Measurements from ENCODE around the gene CCDC88C.

CCDC88C gene

DNA sequence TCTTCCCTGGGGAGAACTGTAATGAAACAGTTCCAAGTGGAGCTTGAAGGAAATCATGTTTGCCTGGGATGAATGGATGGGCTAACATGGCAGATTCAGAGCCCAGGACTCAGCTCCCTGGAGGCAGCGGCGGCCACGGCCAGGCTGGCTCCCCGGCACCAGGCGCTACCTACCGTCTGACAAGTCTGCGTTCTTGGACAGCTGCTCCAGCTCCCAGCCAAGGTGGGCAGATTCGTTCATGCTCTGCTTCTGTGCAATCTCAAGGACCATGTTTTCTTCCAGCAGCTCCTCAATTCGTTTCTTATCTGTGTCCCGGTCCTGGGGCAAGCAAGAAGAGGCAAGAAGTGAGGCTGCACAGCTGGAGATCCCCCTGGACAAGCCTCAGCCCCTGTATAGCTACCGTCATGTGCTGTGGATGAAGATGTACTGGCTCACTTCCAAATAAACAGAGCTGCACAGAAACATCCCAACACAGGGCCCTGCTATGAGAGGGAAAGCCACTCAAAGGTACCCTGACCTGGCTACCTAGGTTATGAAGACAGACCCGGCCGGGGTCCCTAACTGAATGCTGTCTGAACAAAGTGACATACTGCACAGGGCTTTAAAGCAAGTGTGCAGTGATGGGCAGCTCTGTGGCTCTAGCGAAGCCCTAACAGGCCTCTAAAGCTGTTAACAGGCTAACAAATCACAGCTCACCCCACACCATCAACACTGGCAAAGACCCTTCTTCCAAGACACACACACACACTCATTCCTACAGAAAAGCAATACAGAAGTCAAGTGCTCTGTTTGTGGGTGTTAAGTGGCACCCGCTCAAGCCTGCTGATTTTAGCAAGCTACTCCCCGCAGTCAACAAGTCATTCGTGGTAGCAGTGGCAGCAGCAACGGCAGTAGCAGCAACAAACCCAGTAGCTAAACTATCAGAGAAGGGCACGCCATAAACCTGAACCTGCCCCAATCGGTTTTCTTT is 92.7 kb downstream of the CCDC88C start:
- no peak for DNase-seq

DNA sequence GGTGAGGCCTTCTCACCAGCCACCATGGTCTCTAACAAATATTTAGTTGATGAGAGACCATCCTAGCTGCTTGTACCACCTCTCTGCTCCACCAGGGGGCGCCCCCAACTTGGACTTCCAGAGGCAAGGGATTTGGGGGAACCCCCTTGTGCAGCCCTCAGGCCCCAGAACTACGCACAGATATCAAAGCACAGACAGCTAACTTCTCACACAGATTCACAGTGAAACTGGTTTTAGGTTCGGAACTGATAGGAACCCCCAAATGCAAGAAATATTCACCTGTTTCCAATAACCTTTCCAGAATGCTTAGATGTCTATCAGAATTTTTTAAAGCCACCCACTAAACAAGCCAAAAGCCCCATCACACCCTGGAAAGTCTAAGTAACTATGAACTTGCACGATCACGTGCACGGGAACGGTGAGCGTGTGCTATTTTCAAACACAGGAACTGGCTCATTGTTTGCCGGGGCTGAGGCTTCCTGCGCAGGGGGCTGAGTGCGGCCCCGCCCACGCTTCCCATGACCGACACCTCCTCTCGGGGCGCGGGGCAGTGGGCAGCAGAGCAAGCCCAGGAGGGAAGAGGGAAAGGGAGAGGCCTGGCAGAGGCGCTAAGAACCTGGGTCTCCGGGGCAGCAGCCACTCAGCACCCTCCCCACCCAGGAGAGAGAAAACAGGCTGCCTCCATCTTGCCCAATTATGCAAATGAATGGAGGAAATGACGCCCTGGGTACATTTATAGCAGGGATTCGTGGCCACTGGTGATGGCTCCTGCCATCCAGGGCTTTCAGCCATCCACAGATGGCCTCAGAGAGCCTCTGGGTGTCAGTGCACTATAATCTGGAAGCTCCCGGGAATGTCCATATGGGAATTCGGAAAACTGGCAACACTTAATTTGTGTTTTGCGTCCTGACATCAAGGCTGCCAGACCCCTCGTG is 93.7 kb downstream of the CCDC88C start:
- DNase-seq, result peak; percentile 57

DNA sequence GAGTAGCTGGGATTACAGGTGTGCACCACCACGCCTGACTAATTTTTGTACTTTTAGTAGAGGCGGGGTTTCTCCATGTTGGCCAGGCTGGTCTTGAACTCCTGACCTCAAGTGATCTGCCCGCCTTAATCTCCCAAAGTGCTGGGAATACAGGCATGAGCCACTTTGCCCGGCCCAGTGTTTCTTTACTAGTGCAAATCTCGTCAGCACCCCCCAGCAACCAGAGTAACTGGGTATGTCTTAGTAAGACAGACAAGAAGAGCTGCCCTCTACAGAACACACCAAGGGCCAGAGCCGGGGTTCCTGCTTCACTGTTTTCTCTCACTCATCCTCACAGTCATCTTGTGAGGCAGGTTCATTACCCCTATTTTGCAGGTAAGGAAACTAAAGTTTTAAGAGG is 94.6 kb downstream of the CCDC88C start:
- no peak for DNase-seq

DNA sequence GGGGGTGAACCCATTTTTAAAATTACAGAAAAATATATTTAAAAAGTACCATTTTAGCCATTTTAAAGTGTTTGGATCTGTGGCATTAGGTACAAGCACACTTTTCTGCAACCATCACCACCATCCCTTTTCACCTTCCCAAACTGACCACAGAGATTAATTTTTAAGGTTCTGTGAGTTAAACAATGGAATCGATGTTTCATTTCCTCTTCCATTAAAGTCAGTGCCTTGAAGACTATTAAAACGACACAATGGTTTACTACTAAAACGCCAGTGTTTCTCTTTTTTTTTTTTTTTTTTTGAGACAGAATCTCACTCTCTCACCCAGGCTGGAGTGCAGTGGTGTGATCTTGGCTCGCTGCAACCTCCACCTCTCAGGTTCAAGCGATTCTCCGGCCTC is 95.0 kb downstream of the CCDC88C start:
- no peak for DNase-seq

DNA sequence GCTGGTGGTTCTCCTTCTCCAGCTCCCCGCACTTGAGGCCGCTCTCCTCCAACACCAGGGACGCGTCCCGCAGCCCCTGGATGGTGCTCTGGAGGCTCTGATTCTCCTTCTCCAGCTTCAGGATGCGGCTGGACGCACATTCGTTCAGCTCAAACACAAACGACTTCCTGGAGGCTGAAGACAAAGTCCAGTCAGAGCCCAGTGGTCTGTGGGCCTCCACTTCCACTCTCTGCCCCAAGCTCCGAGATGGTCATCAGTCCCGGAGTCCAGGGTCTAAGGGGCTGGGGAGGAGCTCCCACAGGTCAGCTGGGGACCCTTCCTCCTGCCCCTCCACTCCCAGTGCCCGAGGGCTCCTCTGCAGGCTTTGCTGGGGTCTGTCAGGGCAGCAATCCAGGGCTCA is 96.5 kb downstream of the CCDC88C start:
- no peak for DNase-seq

DNA sequence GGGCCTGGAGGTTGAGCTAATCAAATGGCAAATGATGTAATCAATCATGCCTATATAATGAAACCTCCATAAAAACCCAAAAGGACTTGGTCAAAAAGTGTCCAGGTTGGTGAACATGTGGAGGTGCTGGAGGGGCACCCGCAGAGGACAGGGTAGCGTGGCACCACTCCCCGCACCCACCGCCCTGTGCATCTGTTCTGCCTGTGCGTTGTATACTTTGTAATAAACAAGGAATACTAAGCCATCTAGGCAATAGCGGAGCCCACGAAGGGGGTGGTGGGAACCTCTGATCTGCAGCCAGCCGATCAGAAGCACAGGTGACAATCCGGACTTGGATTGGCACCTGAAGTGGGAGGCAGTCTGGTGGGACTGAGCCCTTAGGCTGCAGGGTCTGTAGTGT is 97.4 kb downstream of the CCDC88C start:
- DNase-seq, result no peak

DNA sequence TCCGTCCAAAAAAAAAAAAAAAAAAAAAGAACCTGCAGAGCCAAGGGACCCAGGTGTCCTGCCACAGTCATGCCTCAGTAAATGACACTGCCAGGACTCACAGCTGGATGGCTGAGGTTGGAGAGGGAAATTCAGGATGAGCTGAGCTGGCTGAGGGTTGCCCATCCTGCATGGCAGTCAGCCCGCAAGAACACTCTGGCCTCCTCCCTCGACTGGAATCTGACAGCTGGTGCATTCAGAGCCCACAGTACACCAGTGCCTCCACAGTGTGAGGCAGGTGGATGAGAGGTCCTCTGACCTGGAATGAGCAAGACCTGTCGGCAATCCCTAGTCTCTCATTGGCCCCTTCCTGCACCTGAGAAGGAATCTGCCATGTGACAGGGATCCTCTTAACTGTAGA is 98.7 kb downstream of the CCDC88C start:
- no peak for DNase-seq

DNA sequence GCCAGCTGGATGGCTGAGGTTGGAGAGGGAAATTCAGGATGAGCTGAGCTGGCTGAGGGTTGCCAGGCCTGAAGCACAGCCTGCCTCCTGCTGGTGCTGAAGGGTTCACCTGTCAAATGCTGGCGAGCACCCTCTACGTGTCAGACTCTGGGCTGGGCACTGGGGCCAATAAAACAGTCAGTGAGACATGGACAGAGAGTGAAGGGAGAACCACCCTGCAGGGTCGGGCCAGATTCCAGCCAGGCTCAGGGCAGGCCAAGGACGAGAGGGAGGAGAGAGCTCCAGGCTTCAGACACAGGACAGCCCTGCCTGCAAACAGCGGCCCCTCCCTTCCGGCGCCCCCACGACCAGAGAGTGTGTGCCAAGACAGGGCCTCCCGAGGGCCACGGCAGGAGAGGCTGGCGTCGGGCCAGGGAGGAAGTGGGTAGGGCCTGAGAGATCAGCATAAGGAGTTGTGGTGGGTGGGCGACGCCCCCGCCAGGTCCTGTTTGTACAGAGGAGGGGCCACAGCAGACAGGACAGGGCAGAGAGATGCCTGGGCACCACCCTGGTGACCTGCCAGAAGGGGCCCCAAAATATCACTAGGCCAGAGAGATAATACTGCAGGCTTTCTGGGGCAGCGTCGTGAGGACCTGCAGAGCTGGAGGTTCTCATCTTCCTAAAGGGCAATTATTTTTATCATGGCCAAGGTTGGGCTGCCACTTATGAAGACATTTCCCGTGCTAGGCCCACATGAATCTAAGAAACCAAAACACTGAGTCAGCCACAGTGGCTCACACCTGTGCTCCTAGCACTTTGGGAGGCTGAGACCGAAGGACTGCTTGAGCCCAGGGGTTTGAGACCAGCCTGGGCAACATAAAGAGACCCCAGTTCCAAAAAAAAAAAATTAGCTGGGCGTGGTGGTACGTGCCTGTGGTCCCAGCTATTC is 100.0 kb downstream of the CCDC88C start:
- no peak for DNase-seq

DNA sequence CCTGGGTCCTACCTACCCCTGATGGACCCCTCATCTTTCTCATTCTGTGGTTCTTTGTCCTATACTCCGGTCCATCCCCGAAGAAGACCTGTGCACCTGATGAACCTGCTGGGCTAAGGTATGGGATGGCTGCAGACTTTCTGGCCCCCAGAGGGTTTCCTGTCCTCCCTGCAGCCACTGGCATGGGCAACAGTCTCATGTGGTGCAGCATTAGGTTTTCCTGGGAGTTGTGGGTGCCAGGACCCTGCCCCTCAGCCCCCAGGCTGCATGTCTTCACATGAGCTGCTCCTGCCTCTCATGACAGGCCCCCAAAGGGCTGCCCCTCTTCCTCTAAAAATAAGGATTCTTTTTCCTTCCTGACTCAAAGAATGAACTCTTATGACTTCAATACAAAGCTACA is 100.9 kb downstream of the CCDC88C start:
- no peak for DNase-seq

DNA sequence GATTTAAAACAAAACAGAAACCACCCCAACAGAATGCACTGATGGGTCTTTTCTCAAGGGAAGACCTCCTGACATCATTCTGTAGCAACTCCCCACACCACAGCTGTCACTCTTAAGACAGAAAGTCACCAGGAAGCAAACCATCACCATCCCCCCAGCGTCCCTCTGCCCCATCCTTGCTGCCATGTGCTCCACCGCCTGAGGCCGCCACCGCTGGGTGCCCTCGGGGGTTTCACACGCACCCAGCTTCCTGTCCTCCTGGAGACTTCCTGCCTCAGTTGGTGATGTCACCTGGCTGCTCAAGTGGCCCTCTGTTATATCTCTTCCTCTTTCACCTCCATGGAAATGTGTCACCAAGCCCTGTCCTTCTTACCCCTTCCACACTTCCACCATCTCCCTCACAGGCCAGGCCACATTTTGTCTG is 101.8 kb downstream of the CCDC88C start:
- DNase-seq, result no peak

DNA sequence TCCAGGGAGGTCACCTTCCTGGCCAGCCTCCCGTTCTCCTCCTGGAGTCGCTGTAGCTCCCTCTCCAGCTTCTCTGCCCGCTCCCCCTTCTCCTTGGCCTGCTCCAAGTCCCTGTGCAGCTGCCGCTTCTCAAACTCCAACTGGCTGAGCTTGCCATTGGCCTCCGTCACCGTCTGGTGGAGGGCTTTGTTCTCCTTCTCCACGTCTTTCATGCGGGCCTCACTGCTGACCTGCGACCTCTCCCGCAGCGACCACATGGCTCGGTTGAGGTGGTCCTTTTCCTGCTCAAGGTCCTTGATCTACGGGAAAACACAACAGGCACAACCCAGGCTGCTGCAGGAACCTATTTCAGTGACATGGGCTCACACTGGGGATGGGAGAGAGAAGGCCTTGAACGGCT is 103.8 kb downstream of the CCDC88C start:
- DNase-seq, result no peak

DNA sequence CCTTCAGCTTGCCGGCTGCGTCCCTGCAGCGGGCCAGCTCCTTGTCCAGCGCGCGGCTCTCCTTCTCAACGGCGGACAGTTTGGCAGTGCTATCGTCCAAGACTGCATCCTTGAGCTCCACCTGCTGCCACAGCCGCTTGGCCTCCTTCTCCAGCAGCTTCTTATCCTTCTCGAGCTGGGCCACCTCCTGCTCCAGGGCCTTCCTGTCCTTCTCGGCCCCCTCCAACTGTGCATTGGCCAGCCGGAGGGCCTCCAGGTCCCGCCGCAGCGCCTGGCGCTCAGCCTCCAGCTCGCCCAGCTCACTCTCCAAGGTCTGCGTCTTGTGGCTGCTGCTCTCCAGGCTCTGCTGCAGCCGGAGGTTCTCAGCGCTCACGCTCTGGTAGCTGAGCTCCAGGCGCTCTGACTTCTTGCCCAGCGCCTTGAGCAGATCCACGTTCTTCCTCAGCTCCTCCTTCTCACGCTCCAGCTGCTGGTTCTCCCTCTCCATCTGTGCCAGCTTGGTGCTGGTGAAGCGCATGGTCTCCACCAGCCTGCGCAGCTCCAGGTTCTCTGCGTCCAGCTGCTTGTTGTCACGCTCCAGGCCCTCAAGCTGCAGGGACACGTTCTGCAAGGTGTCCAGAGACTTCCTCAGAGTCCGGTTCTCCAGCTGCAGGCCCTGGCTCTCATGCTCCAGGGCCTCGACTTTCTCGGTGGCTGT is 104.3 kb downstream of the CCDC88C start:
- DNase-seq, result no peak

DNA sequence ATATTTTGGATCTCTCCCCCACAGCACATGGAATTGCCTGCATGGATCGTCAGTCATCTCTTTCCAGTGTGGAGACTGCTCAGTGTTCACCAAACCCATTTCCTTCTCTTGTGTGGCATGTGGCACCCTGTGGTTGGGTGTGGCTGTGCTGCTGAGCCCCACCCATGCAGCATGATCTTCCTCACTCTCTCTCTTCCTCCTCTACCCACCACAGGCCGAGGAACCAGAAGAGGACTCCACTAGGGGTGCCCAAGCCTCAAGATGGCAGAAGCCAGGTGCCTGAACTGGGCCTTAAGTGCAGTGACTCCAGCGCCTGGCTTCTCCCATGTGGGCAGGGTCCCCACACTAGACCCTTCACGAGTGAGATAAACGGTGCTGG is 106.3 kb downstream of the CCDC88C start:
- no peak for DNase-seq

DNA sequence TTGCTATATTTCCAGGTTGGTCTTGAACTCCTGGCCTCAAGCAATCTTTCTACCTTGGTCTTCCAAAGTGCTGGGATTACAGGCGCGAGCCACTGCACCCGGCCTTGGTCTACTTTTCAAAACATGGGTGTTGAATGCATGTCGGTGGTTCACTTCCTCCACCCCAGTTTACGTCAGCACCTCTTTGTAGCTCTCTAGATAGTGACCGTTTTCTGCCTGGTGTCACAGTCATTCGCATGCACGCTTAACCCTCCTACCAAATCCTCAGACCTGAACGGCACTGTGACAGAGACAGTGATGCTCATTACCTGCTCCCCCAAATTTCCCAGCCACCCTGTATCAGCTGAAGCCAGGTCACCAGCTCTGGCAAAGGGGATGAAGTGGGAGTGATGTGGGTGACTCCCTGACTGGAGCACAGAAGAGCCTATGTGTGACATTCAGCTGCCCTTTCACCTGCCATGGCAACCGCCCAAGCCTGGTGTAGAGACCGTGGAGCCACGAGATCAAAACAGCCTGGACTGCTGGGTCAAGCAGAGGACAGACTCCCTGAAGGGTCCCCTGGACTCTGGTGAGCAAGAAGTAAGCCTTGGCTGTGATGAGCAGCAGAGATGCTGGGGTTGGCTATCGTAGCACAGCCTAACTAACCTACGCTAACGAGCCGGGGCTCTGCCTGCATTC is 106.9 kb downstream of the CCDC88C start:
- DNase-seq, result no peak

DNA sequence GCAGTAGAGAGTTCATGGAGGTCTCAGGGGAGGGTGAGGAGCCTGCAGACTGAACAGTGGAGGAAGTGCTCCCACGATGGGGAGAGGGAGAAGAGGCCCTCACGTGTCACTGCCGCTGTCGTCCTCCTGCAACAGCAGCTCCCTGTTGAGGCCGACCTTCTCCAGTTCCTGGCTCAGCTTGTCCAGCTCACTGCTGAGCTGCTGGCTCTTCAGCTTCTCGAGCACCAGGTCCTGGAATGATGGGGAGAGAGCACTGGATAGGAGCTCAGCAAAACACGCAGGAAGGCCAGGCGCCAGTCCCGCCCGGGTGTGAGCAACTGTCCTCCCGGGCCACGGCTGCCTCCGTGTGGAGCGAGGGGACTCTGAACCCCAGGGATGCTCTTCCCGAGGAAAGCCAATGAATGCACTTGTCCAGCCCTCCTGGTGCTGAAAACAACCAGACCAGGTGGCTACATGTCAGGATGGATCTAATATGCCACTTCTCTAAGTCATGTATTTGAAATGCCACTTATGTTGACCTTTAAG is 107.8 kb downstream of the CCDC88C start:
- DNase-seq, result no peak

DNA sequence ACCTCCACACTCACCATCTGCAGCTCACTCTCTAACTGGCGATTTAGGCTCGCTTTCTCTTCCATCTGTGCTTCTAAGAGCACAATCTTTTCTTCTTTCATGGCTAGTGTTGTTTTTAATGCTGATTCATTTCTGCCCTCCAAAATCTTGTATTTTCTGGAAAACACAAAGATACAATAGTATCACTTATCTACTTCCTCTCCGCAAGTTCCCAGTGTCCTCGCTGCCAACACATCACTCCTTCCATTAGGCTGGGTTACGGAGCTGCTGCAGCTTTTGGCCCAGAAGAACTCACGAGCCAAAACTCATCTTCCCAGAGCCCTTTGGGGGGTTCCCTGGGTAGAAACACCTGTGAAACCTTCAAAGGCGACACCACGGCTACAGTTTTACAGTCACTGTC is 109.3 kb downstream of the CCDC88C start:
- DNase-seq, result no peak

DNA sequence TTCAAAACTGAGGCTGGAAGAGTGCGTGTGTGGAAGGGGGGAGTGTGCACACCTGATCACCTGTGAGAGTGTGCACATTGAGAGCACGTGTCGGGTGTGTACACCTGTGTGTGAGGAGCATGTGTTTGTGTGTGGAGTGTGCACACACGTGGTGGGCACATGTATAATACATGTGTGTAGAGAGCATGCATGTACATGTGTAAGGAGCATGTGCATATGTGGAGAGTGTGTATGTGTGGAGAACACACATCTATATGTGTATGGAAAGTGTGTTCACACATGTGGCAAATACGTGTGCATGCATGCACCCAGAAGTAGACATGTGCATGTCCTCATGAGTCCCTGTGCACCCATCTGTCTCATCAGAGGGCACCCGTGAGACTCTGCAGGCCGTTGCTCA is 110.0 kb downstream of the CCDC88C start:
- no peak for DNase-seq

DNA sequence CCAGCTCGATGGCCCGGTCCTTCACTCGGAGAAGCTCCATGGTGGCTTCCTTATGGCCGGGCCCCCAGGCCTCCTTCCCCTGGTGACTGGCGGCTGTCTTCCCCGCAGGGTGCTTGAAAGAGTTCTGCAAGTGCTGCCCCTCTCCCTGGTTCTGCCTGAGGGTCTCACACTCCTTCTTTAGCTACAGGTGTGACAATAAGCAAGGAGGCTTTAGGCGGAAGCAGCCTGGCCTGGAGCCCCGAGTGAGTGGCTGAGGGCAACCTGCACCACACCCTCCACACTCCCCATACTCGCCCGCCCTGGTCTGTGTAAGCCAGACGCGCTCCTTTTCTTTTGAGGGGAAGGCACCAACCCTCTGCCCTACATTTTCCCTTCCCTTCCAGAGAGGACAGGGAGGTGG is 110.6 kb downstream of the CCDC88C start:
- no peak for DNase-seq

DNA sequence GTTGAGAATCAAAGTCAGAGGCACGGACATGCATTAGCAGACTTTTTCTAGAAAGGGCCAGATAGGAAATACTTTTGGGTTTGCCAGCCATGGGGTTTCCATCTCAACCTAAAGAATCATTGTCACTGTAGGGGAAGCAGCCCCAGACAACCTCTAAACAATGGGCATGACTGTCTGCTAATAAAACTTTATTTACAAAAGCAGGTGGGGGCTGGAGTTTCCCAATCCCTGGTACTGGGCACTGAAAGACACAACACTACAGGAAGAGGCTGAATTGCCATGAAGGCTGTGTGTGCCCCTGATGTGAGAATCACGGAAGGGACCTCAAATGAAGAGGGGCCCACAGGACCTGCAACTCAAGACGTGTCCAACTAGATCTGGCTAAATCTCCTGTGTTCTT is 111.1 kb downstream of the CCDC88C start:
- DNase-seq, result no peak

DNA sequence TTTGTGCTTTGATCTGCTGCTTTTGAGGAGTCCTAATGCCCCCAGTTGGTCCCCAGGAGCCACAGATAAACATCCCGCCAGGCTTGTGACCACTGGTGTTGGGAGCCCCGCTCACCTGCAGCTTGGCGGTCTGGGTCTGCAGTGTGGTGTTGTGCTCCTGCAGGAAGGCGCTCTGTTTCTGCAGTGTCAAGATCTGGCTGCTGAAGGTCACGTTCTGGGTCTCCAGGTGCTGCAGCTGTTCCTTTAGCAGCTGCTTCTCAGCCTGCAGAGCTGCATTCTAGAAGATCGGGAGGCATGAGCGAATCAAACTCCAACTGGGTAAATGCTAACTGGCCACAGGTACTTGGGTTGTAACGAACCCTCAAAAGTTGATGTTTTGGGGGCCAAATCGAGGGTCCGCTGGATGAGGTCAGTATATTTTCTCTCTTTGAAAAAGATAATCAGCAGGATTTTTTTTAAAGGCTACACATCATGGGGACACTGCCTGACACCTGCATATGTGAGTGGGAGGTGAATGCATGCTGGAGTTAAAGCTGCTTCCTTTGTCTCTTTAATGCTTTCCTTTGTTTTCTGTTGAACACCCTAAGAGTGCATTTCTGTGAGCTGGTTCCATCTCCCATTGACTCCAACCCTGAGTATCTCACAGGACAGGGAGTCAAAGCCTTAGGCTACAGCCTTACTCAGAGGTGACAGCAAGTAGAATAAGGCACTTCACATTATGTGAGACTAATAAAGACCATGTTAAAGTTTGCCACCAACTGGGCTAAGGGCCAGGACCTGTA is 111.8 kb downstream of the CCDC88C start:
- DNase-seq, result no peak

DNA sequence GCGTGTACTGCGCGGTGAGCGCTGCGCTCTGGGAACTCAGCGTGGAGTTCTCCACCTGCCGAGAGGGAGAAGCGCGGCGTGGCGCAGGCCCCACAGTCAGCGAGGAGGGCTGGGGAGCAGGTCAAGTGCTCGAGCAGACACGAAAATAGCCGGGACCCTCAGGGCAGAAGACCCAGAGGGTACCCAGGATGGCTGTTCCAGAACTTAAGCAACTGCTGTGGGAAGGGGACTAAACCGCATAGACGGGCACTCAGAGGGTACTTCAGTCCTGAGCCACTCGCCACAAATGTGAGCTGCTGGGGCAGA is 113.7 kb downstream of the CCDC88C start:
- DNase-seq, result no peak
